Hepatocyte (in vitro differentiated cells): ENCODE measurements around the gene OSGEP.

Experiments
- EZH2 ChIP-seq: fragments of 200-600 bp; sonication (generic); IDR thresholded peaks from 2 replicates; pipeline ENCODE4 v1.6.1; 2016; ENCODE audit warnings: antibody characterized with exemption, mild to moderate bottlenecking, borderline replicate concordance
- EZH2phosphoT487 ChIP-seq: fragments of 200-600 bp; sonication (generic); IDR thresholded peaks from one replicate; pipeline ENCODE4 v1.6.1; 2018; ENCODE audit warnings: antibody characterized with exemption, mild to moderate bottlenecking, low read depth, moderate library complexity; ENCODE audit not compliant: unreplicated experiment, severe bottlenecking

DNA sequence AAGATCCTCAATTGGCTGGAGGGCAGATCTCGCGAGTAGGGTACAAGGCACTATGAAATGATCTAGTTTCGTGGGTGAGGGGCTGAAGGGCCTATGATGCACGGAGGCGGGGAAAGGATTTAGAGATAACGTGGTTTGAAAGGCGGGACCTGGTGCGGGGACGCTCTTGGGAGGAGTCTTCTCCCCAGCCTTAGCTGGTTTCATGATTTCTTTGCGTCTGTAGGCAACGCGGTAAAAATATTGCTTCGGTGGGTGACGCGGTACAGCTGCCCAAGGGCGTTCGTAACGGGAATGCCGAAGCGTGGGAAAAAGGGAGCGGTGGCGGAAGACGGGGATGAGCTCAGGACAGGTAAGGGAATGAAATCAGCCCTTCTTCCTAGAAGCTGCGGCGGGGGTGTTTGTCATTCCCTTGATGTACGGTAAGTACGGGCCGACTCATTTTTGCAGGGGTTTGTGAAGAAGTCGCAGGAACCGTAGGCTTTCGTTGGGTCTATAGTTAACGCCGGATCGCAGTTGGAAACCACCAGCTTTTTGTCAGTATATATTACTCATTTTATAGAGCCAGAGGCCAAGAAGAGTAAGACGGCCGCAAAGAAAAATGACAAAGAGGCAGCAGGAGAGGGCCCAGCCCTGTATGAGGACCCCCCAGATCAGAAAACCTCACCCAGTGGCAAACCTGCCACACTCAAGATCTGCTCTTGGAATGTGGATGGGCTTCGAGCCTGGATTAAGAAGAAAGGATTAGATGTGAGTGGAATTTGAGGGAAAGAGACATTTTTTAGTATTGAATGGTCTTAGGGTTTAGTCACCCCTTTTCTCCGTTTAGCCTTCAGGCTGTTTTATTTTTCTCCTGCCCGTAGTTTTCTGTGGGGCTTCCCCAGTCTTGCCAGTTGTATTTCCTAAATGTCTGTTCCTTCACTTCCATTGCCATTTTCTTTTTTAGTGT, 1.0 kb upstream of the OSGEP start:
- no peak for TF ChIP-seq EZH2phosphoT487
- TF ChIP-seq EZH2: no peak
